Neural progenitor cell (in vitro differentiated cells): Measurements from ENCODE around the gene REX1BD. TPM values are rescaled to one million over a fixed set of nuclear protein-coding genes. Genes with fewer than 3 reads are reported as not detected.
A peak's percentile ranks its signal among the peaks of the same experiment; 100 is the strongest.
"Not testable (repeated sequence)": the region's sequence is repeated elsewhere in the genome, so short reads cannot be mapped to it uniquely, and the experiment has no call there.

ENCODE experiments used
- DNase-seq: peaks from one replicate; pipeline ENCODE4 v3.0.0-alpha.2; 2016; ENCODE audit warnings: low spot score
- H2AFZ ChIP-seq: fragments of 200-600 bp; sonication (generic); replicated peaks from 2 replicates; pipeline ENCODE4 v1.6.1; 2016; ENCODE audit warnings: antibody characterized with exemption
- H3F3A ChIP-seq: fragments of 200-600 bp; sonication (generic); 2 replicates; pipeline ENCODE4 v1.6.1; 2016; ENCODE audit warnings: antibody characterized with exemption, low read depth
- H3K27ac ChIP-seq: fragments of 200-600 bp; sonication (generic); 2 replicates; pipeline ENCODE4 v1.5.1; 2016; ENCODE audit warnings: mild to moderate bottlenecking
- H3K27me3 ChIP-seq: fragments of 200-600 bp; sonication (generic); 2 replicates; pipeline ENCODE4 v1.6.1; 2016; ENCODE audit warnings: mild to moderate bottlenecking, moderate library complexity
- H3K36me3 ChIP-seq: fragments of 200-600 bp; sonication (generic); 2 replicates; pipeline ENCODE4 v1.5.1; 2016
- H3K4me1 ChIP-seq: fragments of 200-600 bp; sonication (generic); 2 replicates; pipeline ENCODE4 v1.6.1; 2016; ENCODE audit warnings: mixed run types
- H3K4me2 ChIP-seq: fragments of 200-600 bp; sonication (generic); 2 replicates; pipeline ENCODE4 v1.6.1; 2016
- H3K4me3 ChIP-seq: fragments of 200-600 bp; sonication (generic); 2 replicates; pipeline ENCODE4 v1.5.1; 2016
- H3K79me2 ChIP-seq: fragments of 200-600 bp; sonication (generic); 2 replicates; pipeline ENCODE4 v1.6.1; 2016; ENCODE audit warnings: low read depth
- H3K9ac ChIP-seq: fragments of 200-600 bp; sonication (generic); 2 replicates; pipeline ENCODE4 v1.6.1; 2016
- H3K9me3 ChIP-seq: fragments of 200-600 bp; sonication (generic); 2 replicates; pipeline ENCODE4 v1.5.1; 2016; ENCODE audit warnings: low read depth
- H4K20me1 ChIP-seq: fragments of 200-600 bp; sonication (generic); 2 replicates; pipeline ENCODE4 v1.6.1; 2016; ENCODE audit warnings: low read depth
- H3K27ac Mint-ChIP-seq: 3 replicates; pipeline ENCODE4 v1.8.0; 2021; ENCODE audit warnings: mixed read lengths
- H3K27me3 Mint-ChIP-seq: 2 replicates; pipeline ENCODE4 v1.8.0; 2022; ENCODE audit warnings: low read depth, mild to moderate bottlenecking, inconsistent platforms, moderate library complexity, mixed read lengths; ENCODE audit not compliant: insufficient read depth
- H3K36me3 Mint-ChIP-seq: 3 replicates; pipeline ENCODE4 v1.8.0; 2021; ENCODE audit warnings: mixed read lengths
- H3K4me1 Mint-ChIP-seq: 3 replicates; pipeline ENCODE4 v1.8.0; 2021; ENCODE audit warnings: mixed read lengths
- H3K4me3 Mint-ChIP-seq: 3 replicates; pipeline ENCODE4 v1.8.0; 2021; ENCODE audit warnings: mild to moderate bottlenecking, moderate library complexity, mixed read lengths
- H3K9me3 Mint-ChIP-seq: 3 replicates; pipeline ENCODE4 v1.8.0; 2020; ENCODE audit warnings: mixed read lengths
- EZH2 ChIP-seq: fragments of 200-600 bp; sonication (generic); IDR thresholded peaks from 2 replicates; pipeline ENCODE4 v1.6.1; 2017; ENCODE audit warnings: antibody characterized with exemption, mild to moderate bottlenecking, moderate library complexity
- EZH2phosphoT487 ChIP-seq: fragments of 200-600 bp; sonication (generic); IDR thresholded peaks from 2 replicates; pipeline ENCODE4 v1.6.1; 2017; ENCODE audit warnings: antibody characterized with exemption
- total RNA-seq: library from RNA; depleted of rRNA; stranded (reverse); fragments of >200 nt; gene quantifications from 2 replicates; pipeline ENCODE4 v1.2.3, GENCODE V29; 2015; ENCODE audit warnings: low replicate concordance
- TF ChIP-seq, protein P1 (sequence below): fragments of 200-600 bp; sonication (generic); IDR thresholded peaks from 2 replicates; pipeline ENCODE4 v1.5.1; 2017; ENCODE audit warnings: antibody characterized with exemption, mild to moderate bottlenecking

The REX1BD gene
- total RNA-seq, 1 donor from 2014 or later: 41.7 TPM

DNA sequence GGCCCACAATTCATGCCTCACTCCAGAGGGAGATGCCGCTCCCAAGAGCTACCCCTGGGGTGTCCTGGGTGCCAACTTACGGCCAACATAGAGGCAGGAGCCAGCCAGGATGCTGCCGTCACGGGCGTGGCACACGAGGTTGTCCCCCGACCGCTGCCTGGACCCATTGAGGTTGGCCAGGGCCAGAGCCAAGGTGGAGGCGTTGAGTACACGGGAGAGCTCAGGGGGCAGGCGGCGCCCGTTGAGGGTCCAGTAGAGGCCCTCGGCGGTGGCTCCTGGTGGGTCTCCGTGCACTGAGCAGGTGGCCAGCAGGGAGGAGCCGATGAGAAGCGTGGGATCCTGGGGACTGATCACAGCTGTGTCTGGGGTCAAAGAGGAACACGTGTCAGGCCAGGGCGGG lies 10.9 kb downstream of the REX1BD start:
- Mint-ChIP-seq H3K27me3 (peaks cover 37% of the 10 kb centered on the region), H3K4me3 (no peak overlapping the region), H3K36me3 (no peaks in the 10 kb centered on the region), H3K4me1 (peaks cover 20% of the 10 kb centered on the region), H3K27ac (no peak overlapping the region), H3K9me3 (no peaks in the 10 kb centered on the region)
- no peaks in the 10 kb centered on the region for H3K36me3 ChIP-seq
- no peak overlapping the region for H3K9ac ChIP-seq
- TF ChIP-seq EZH2phosphoT487 (no peak), EZH2 (no peak)
- TF ChIP-seq, protein P1, sequence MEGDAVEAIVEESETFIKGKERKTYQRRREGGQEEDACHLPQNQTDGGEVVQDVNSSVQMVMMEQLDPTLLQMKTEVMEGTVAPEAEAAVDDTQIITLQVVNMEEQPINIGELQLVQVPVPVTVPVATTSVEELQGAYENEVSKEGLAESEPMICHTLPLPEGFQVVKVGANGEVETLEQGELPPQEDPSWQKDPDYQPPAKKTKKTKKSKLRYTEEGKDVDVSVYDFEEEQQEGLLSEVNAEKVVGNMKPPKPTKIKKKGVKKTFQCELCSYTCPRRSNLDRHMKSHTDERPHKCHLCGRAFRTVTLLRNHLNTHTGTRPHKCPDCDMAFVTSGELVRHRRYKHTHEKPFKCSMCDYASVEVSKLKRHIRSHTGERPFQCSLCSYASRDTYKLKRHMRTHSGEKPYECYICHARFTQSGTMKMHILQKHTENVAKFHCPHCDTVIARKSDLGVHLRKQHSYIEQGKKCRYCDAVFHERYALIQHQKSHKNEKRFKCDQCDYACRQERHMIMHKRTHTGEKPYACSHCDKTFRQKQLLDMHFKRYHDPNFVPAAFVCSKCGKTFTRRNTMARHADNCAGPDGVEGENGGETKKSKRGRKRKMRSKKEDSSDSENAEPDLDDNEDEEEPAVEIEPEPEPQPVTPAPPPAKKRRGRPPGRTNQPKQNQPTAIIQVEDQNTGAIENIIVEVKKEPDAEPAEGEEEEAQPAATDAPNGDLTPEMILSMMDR: no peak
- peaks cover 94% of the 10 kb centered on the region for H3K27me3 ChIP-seq
- H2AFZ ChIP-seq: no peak overlapping the region
- no peak overlapping the region for H3K27ac ChIP-seq
- no peaks in the 10 kb centered on the region for H3K79me2 ChIP-seq
- DNase-seq: no peak
- peaks cover 27% of the 10 kb centered on the region for H3K4me1 ChIP-seq
- peaks cover 31% of the 10 kb centered on the region for H3F3A ChIP-seq
- H4K20me1 ChIP-seq: peaks cover 25% of the 10 kb centered on the region
- no peak overlapping the region for H3K4me3 ChIP-seq
- no peaks in the 10 kb centered on the region for H3K9me3 ChIP-seq
- H3K4me2 ChIP-seq: no peak overlapping the region

DNA sequence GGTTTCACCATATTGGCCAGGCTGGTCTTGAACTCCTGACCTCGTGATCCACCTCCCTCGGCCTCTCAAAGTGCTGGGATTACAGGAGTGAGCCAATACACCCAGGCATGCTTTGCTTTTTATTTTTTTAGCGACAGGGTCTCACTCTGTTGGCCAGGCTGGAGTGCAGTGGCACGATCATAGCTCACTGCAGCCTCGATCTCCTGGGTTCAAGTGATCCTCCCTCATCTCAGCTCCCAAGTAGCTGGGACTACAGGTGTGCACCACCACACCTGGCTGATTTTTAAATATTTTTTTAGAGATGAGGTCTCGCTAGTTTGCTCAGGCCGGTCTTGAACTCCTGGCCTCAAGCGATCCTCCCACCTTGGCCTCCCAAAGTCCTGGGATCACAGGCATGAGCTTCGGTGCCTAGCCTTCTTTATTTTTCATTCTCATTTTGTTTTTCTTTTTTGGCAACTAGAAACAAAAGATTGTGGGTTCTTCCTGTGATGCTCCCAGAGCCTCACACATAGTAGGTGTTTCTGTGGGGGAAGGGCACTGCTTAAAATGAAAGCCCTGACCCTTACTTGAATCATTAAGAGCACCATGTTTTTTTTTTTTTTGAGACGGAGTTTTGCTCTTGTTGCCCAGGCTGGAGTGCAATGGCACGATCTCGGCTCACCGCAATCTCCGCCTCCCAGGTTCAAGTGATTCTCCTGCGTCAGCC lies 12.2 kb downstream of the REX1BD start:
- H3K9me3 Mint-ChIP-seq, H3K79me2 ChIP-seq, H3K4me3 Mint-ChIP-seq, H2AFZ ChIP-seq, H3K4me2 ChIP-seq, H3K9me3 ChIP-seq, DNase-seq, H3K9ac ChIP-seq, H3K27ac ChIP-seq, H3K36me3 ChIP-seq, H3K27ac Mint-ChIP-seq, H3K36me3 Mint-ChIP-seq, H3K4me3 ChIP-seq: not testable (repeated sequence)
- Histone ChIP-seq H3K4me1 (peaks cover 22% of the 10 kb centered on the region), H3K27me3 (peaks cover 95% of the 10 kb centered on the region), H4K20me1 (peaks cover 38% of the 10 kb centered on the region), H3F3A (peaks cover 34% of the 10 kb centered on the region)
- peaks cover 19% of the 10 kb centered on the region for H3K4me1 Mint-ChIP-seq
- H3K27me3 Mint-ChIP-seq: peaks cover 47% of the 10 kb centered on the region

DNA sequence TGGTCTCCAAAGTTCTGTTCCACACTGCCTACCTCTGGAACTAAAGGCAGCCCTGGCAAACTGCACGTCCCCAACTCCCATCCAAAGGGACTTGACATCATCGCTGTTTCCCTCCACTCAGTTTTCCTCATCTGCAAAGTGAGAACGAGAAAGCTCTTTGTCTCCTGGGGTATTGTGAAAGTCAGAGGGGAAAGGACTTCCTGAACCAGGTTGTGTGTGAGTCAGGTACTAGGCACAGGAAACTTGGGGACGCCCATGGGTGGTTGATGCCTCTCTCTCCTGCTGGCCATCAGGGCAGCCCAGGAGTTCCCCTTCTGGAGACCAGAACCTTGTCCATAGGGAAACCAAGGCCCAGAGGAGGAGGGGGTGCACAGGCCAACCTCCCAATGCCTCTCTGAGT lies 13.3 kb downstream of the REX1BD start:
- peaks cover 14% of the 10 kb centered on the region for H3K4me1 Mint-ChIP-seq
- H3K27ac ChIP-seq: no peak overlapping the region
- peak overlapping the region; percentile 53 for H3K27ac Mint-ChIP-seq
- TF ChIP-seq EZH2phosphoT487 (no peak), EZH2 (no peak)
- TF ChIP-seq, protein P1: no peak
- peak overlapping the region; percentile 18 for H3K4me3 Mint-ChIP-seq
- no peak for DNase-seq
- H3K27me3 ChIP-seq: peaks cover 93% of the 10 kb centered on the region
- H3K27me3 Mint-ChIP-seq: peaks cover 46% of the 10 kb centered on the region
- H3K4me1 ChIP-seq: peaks cover 25% of the 10 kb centered on the region
- H3K9me3 Mint-ChIP-seq: peaks cover 2% of the 10 kb centered on the region
- H3K9ac ChIP-seq: no peak overlapping the region
- no peaks in the 10 kb centered on the region for H3K9me3 ChIP-seq
- no peak overlapping the region for H3K4me2 ChIP-seq
- H3K79me2 ChIP-seq: no peaks in the 10 kb centered on the region
- H2AFZ ChIP-seq: no peak overlapping the region
- H4K20me1 ChIP-seq: peaks cover 43% of the 10 kb centered on the region
- no peaks in the 10 kb centered on the region for H3K36me3 ChIP-seq
- peaks cover 29% of the 10 kb centered on the region for H3F3A ChIP-seq
- H3K36me3 Mint-ChIP-seq: peaks cover 2% of the 10 kb centered on the region
- H3K4me3 ChIP-seq: no peak overlapping the region

DNA sequence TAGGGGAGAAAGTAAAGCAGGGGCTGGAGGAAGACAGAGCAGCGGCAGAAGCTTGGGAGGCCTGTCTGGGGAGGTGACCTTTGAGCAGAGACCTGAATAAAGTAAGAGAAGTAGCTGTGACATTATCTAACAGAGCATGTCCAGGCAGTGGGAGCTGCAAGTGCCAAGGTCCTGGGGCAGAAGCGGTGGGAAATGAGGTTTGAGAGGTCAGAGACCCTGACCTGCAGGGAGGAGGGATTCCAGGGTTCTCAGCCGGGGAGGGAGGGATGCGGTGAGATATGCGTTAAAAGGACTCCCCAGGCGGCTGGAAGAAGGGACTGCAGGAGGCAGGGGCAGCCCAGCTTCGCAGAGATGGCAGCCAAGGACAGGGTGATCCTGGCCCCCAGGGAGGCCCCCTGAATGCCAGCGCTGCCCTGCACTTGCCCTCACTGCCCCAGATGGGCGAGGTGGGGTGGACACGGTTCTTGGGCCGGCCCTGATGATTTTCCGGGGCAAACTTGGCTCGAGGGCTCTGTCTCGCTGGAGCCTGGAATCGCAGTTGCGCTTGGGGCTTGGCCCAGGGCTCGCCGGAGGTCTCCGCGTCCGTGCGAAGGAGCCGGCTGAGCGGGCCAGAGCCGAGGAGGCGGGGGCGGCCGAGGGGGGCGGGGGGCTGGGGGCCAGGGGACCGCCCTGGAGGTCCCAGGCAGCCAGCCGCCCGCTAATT lies 14.8 kb downstream of the REX1BD start:
- TF ChIP-seq EZH2: no peak
- TF ChIP-seq, protein P1: peak; percentile 29
- Mint-ChIP-seq H3K27ac (no peak overlapping the region), H3K4me1 (peaks cover 11% of the 10 kb centered on the region), H3K27me3 (peaks cover 57% of the 10 kb centered on the region), H3K36me3 (peaks cover 2% of the 10 kb centered on the region), H3K4me3 (peak overlapping the region; percentile 76), H3K9me3 (peaks cover 2% of the 10 kb centered on the region)
- Histone ChIP-seq H3K27me3 (peaks cover 98% of the 10 kb centered on the region), H3K79me2 (no peaks in the 10 kb centered on the region), H2AFZ (no peak overlapping the region), H3K36me3 (no peaks in the 10 kb centered on the region), H3K9me3 (no peaks in the 10 kb centered on the region), H3K4me2 (peak overlapping the region; percentile 60), H3K9ac (no peak overlapping the region), H4K20me1 (peaks cover 51% of the 10 kb centered on the region), H3K4me1 (peaks cover 21% of the 10 kb centered on the region), H3F3A (peaks cover 31% of the 10 kb centered on the region), H3K27ac (no peak overlapping the region), H3K4me3 (peak overlapping the region; percentile 6)
- DNase-seq: peak; percentile 75
